ENCODE results near the gene ANKUB1.
"Not testable (repeated sequence)": the region's sequence is repeated elsewhere in the genome, so short reads cannot be mapped to it uniquely, and the experiment has no call there.

The ANKUB1 gene

DNA sequence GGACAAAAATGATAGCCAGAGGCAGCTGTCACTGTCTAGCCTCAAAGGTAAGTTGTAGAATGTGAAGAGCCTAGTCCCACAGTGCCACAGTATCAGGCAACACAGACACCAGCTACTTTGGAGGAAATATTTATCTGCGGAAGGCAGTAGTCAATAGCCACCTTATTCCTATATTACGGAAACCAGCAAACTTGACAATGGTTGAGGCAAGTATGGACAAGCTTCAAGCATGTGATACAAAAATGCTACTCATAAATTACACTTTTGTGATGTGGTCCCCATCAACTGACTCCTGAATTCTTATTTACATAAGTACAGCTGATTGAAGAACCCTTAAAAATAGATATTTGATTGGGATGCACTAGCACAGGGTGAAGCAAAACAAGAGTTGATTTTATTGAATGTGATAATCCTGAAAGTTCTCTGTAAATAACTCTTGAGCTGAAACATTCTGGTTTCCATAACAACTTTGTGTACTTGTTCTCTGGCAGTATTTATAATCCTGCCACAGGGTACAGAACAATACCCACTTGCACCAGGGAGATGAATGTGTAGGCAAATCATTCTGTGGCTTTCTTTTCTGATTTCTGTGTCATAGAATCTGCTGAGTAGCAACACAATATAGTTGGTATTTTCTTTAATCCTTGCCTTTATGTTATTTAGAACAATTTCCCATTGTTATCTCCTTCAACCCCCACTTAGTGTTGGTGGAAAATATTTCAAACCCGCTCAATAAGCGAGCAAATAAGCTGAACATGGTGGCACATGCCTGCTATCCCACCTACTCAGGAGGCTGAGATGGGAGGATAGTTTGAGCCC lies at the start of gene ANKUB1:
Gene ANKUB1, minus strand, starts transcription at position 103 of the 819 bp plus-strand sequence. CDS start 188 bp downstream, outside the sequence.
- DNase-seq, result no peak

DNA sequence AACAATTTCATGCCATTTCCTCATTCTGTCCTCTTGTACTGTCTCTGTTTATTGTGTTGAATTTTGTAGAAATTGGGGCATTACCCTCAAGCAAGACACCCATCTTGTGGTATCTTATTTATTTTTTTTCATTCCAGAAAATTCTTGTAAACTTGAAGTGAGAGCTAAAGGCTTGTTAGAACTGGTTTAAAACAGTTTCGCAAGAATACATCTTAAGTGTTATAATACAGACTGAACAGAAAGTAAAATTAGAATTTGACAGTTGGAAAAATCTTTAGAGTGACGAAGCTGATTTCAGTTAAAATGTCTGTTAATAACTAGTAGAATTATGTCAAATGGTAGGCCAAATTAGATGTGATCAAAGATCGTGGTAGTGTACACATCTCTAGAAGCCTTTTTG lies 47.5 kb upstream of the ANKUB1 start:
- no peak for DNase-seq

DNA sequence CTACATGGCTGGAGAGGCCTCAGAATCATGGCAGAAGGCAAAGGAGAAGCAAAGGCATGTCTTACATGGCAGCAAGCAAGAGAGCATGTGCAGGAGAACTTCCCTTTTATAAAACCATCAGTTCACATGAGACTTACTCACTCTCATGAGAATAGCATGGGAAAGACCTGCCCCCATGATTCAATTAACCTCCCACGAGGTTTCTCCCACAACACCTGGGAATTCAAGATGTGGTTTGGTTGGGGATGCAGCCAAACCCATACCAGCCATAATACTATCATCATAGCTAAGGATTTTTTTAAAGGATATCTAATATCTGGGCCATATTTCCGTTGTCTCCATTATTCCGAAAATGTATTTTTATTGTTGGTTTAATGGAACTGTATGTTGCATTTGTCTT lies 47.1 kb upstream of the ANKUB1 start:
- DNase-seq, result not testable (repeated sequence)

DNA sequence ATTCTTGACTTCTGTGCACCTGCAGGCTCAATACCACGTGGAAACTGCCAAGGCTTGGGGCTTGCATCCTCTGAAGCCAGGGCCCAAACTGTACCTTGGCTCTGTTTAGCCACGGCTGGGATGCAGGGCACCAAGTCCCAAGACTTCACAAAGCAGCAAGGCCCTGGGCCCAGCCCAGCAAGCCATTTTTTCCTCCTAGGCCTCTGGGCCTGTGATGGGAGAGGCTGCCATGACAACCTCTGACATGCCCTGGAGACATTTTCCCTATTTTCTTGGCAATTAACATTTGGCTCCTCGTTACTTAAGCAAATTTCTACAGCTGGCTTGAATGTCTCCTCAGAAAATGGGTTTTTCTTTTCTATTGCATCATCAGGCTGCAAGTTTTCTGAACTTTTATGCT lies 46.1 kb upstream of the ANKUB1 start:
- not testable (repeated sequence) for DNase-seq

DNA sequence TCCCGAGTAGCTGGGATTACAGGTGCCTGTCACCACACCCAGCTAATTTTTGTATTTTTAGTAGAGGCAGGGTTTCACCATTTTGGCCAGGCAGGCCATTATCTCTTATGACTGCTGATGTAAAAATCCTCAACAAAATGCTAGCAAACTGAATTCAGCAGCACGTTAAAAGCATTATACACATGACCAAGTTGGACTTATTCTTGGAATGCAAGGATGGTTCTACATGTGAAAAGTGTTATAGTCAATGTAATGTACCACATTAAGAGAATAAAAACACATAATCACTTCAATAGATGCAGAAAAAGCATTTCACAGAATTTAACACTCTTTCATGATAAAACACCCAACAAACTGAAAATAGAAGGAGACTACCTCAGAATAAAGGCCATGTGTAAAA lies 40.9 kb upstream of the ANKUB1 start:
- DNase-seq, result no peak

DNA sequence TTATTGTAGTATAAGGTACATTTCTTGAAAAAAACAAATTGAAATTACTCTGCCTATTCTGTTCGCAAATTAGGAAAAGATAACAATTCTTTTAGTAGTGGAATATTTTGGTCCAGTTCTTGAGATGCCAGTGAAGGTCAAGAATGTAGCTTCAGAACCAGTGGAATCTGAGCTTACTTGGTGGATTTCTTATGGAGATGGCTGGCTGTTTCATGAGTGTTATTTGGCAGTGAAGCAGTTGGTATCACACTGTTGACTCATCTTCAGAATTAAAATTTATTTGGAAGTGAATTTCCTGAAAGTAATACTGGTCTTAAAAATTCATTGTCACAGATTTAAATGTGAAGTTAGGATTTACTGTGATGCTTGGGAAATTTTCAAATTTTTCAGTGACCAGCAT lies 39.7 kb upstream of the ANKUB1 start:
- DNase-seq, result no peak

- no peak for DNase-seq
These were observed 39.0 kb upstream of the ANKUB1 start for GRCh38 chr3:149831321-149831720.

DNA sequence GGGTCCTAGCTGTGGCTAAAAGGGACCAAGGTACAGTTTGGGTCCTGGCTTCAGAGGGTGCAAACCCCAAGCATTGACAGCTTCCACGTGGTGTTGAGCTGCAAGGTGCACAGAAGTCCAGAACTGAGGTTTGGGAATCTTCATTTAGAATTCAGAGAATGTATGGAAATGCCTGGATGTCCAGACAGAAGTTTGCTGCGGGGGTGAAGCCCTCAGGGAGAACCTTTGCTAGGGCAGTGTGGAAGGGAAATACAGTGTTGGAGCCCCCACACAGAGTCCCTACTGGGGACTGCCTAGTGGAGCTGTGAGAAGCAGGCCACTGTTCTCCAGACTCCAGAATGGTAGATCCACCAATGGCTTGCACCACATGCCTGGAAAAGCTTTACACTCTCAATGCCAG lies 38.5 kb upstream of the ANKUB1 start:
- DNase-seq, result no peak

- DNase-seq, result not testable (repeated sequence)
These were observed 37.3 kb upstream of the ANKUB1 start for GRCh38 chr3:149829631-149830030.

DNA sequence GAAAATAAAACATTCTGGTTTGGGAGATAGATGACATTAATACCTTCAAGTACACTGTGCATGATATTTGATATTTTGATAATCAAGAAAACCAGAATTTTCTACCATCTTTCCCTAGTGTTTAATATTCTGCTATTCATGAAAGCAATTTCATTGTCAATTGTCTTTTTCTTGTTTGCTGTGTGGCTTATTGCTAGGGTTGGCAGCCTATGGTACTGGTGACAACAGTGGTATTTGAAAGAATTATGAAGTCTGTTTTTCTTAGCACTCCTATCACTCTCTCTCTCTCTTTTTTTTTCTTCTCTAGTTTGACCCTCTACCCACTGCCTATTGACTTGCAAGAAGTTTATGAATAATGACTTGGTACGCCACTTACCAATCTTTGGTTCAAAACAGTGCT lies 36.0 kb upstream of the ANKUB1 start:
- no peak for DNase-seq

DNA sequence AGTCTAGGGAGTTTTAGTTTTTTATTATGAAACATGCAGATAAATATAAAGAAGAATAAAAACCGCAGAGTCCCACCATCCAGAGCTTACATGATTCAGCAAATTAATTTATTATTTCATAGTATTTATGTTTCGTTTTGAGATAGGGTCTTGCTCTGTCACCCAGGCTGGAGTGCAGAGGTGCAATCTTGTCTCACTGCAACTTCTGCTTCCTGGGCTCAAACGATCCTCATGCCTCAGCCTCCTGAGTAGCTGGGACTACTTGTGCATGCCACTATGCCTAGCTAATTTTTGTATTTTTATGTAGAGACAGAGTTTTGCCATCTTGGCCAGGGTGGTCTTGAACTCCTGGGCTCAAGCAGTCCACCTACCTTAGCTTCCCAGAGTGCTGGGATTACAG lies 34.3 kb upstream of the ANKUB1 start:
- DNase-seq, result no peak

DNA sequence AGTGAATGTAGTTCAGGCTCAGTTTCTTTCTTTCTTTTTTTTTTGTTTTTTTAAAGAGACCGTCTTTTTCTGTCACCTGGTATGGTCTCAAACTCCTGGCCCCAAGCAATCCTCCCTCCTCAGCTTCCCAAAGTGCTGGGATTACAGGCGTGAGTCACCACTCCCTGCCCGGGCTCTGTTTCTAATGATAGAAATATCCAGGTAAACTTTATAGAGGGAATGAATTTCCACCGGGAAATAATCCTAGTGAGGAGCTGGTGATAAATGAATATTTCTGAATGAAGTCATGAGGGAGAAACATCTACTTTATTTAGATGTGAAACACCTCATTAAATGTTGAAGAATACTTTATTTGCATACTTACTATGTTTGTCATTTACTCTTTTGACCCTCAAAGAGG lies 27.8 kb upstream of the ANKUB1 start:
- no peak for DNase-seq

DNA sequence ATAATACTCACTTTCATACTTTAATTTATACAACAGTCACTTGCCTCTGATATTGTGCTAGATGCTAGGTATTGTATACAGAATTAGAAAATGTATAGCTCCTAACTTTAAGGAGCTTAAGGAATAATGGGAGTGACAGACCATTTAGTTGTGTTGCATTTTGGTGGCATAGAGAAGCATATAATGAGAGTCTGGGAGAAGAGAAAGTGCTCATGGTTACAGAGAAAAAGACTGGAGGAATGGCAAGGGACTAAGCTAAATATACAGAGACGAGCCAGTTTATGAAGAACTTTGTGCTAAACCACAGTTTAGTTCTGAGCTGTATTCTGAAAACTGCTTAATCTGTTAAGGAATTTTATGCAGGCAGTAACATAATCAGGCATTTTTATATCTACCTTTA lies 27.1 kb upstream of the ANKUB1 start:
- DNase-seq, result no peak

DNA sequence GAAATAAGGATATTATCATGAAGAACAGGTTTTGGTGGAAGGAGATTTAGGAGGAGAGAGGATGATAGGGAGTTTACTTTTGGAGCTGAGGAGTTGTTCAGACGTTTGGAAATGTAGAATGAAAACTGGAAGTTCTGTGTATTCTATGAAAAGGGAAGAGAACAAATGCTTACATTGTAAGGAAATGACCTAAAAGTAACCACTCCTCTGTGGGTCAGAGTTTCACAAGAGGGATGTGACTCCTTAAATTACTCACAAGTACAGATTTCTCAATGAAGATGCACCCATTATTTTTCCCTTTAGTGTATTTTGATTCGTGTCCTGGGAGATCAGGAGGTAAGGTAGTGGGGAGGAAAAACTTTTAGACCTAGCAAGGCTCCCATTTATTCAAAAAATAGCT lies 24.6 kb upstream of the ANKUB1 start:
- DNase-seq, result no peak

- DNase-seq, result no peak
These were observed 24.0 kb upstream of the ANKUB1 start for GRCh38 chr3:149816311-149816710.

DNA sequence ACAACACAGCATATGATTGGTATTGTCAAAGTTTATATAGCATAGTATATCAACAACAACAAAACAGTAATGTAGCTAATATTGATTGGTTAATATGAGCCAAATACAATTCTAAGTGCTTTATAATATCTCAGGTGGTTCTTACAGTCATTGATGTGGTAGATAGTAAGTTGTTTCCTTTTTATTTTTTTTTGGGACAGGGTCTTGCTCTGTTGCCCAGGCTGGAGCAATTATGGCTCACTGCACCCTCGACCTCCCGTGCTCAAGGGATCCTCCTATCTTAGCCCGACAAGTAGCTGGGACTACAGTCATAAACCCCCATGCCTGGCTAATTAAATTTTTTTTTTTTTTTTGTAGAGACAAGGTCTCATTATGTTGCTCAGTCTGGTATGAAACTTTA lies 23.4 kb upstream of the ANKUB1 start:
- no peak for DNase-seq

DNA sequence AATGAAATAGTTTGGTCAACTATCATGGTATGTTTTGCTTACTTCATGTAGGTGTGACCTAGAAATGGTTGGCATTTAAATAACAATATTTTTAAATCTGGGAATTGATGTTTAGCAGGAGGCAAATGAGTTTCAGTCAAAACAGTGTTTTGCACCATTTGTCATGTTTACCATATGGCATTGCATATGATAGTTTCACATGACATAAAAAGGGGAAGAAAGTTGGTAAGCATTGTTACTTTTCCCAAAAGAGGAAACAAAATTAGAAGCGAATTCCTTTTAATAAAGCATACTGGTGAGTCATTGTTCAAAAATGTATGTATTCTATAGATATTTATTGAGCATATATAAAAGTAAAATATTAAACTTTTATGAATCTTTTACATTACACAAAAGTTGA lies 23.0 kb upstream of the ANKUB1 start:
- DNase-seq, result no peak

DNA sequence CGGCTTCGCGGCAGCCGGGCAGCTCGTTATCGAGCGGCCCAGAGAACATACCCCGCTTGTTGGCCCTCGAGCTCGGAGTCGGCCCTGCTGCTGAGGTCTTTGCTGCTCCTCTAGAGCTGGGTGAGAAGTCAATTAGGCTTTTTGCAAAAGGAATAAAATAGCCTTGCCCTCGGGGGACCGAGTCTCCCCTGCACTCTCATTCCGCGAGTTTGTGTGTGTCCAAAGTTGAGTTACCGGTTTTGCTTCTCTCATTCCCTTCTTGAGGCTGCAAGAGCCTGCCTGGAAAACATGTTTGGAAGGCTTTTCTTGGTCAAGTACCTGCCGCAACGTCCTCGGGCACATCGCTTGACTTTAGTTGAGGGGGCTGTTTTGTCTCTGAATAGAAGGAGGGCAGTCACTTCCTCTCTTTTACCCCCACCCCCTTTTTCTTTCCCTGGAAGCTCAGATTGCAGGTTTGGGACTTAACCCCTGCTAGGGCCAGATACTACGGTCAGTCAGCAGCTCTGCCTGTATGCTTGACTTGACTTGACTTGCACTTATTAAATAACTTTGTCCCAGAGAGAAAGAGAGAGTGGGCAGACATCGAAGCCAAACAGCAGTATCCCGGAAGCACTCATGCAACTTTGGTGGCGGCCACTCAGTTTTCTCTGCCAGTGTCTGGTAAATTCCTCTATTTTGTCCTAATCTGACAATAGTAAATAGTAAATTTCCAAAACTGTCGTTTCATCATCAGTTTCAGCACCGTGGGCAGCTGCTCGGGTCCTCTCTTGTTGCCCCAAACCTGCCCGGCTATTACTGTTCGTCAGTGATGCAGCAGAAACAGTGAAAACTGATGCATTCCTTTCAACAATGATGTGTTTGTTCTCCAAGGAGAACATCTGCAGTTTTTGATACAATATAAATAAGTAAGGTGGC lies 21.3 kb upstream of the ANKUB1 start:
- DNase-seq, result peak in 1 of 2 donors; percentile 3

DNA sequence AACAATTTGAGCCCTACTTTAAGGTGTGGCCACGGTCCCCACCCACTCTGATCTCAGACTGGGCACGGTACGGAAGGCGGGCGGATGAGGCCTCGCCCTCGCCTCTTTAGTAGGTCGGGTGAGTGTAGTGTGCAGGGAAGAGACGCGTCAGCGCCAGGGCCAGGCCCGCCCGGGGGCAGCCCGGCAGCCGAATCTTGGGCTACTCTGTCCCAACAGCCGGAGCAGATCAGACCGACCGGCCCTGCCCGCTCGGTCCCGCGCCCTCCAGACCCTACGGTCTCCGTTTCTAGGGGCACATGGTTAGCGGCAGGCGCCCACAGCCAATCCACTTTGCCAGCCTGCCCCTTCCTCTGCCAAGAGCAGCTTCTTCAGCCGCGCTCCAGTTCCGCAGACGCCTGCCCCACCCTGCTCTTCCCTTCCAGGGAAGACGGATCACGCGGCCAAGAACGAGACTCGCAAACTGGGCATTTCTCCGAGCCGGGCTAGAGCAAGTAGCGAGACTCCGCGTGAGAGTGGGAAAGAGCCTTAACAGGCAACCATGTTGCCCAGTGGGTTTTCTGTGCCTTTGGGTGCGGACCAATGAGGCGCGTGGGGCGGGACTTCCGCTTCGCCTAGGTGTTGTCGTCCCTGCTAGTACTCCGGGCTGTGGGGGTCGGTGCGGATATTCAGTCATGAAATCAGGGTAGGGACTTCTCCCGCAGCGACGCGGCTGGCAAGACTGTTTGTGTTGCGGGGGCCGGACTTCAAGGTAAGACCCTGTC lies 20.4 kb upstream of the ANKUB1 start, which contains the start of gene RNF13:
Gene RNF13, plus strand, starts transcription at position 610 of the 761 bp plus-strand sequence. CDS start 32,812 bp downstream, outside the sequence.
- DNase-seq, result peak; percentile 85 to 88

GRCh38 chr3:149812165-149812605 lies 19.8 kb upstream of the ANKUB1 start:
- DNase-seq, result no peak

DNA sequence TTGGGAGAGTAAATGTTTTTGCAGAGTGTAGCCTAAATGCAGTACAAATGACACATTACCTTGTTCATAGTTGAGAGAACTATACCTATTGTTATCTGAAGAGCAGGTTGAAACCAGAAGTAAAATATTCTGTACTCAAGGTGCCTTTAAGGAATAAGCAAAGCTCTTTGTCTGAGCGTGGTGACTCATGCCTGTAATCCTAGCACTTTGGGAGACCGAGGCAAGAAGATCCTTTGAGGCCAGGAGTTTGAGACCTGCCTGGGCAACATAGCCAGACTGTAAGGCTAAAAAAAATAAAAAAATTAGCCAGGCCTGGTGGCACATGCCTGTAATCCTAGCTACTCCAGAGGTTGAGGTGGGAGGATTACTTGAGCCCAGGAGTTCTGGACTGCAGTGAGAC lies 18.5 kb upstream of the ANKUB1 start:
- no peak for DNase-seq

GRCh38 chr3:149809699-149810098 lies 17.3 kb upstream of the ANKUB1 start:
- no peak for DNase-seq
